Measurements from ENCODE around the gene KHDC4. TPM values are rescaled to one million over a fixed set of nuclear protein-coding genes. Genes with fewer than 3 reads are reported as not detected.
"Not testable (repeated sequence)": the region's sequence is repeated elsewhere in the genome, so short reads cannot be mapped to it uniquely, and the experiment has no call there.

KHDC4 gene
- total RNA-seq, 1 experiment from 2014 or later = 57.7 TPM

DNA sequence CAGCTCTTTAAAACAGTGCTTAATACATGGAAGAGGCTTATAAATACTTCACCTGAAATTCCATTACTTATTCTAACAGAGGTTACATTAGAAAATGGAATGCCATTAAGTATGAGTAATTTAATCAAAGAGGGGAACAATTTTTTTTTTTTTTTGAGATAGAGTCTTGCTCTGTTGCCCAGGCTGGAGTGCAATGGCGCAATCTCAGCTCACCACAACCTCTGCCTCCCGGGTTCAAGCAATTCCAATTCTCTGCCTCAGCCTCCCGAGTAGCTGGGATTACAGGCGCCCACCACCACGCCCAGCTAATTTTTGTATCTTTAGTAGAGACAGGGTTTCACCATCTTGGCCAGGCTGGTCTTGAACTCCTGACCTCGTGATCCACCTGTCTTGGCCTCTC, 38.6 kb downstream of the KHDC4 start:
- not testable (repeated sequence) for H3T11ph ChIP-seq (ENCODE audit: low read length); H4K20me1 ChIP-seq (ENCODE audit: control insufficient read depth, insufficient read depth, insufficient read length); H2BK120ac ChIP-seq (ENCODE audit: low read depth, low read length, poor library complexity, severe bottlenecking); H2AFZ ChIP-seq (ENCODE audit: low read length); H3K9ac ChIP-seq (ENCODE audit: extremely low read depth, insufficient read length, low read length); H3K14ac ChIP-seq (ENCODE audit: insufficient read depth, low read length); H3K18ac ChIP-seq (ENCODE audit: insufficient read length, low read depth, low read length); H3K9me3 Mint-ChIP-seq; H3K56ac ChIP-seq (ENCODE audit: insufficient read length, low read depth, low read length); H3K27ac Mint-ChIP-seq; H3K27ac ChIP-seq (ENCODE audit: insufficient read length, low read depth, low read length); H3K4ac ChIP-seq (ENCODE audit: low read depth, low read length); H2BK12ac ChIP-seq (ENCODE audit: insufficient read length, low read depth, low read length); H3K27me3 ChIP-seq (ENCODE audit: insufficient read depth, low read length); DNase-seq; H2BK20ac ChIP-seq (ENCODE audit: low read depth, low read length, poor library complexity, severe bottlenecking); H3K9me3 ChIP-seq (ENCODE audit: control insufficient read depth, low read depth, low read length); H2BK5ac ChIP-seq (ENCODE audit: insufficient read length, low read length); H3K23me2 ChIP-seq (ENCODE audit: insufficient read length, low read depth, low read length, poor library complexity, severe bottlenecking); H3K4me1 Mint-ChIP-seq; H4K8ac ChIP-seq (replicated peaks; ENCODE audit: insufficient read length, low read depth, low read length); H3K27me3 Mint-ChIP-seq (ENCODE audit: low read depth); H4K5ac ChIP-seq (ENCODE audit: insufficient read length, low read depth, low read length); H2AK5ac ChIP-seq (ENCODE audit: insufficient read length, low read length); H3K4me2 ChIP-seq (ENCODE audit: insufficient read depth, insufficient read length, low read length); H3K79me2 ChIP-seq (ENCODE audit: insufficient read depth, low read length); H2BK15ac ChIP-seq (ENCODE audit: low read depth, low read length); H3K79me1 ChIP-seq (ENCODE audit: insufficient read depth, low read depth, low read length, poor library complexity, severe bottlenecking); H3K4me1 ChIP-seq (ENCODE audit: insufficient read depth, low read length); H3K4me3 Mint-ChIP-seq; H4K91ac ChIP-seq (ENCODE audit: insufficient read length, low read depth, low read length); H3K23ac ChIP-seq (ENCODE audit: insufficient read length, low read depth, low read length)
- WGBS (ENCODE audit: extremely low coverage, insufficient read length, low lambda C conversion rate) = no CpG with 5 or more reads among the region's 6 CpGs
- H3K36me3 Mint-ChIP-seq (ENCODE audit: insufficient read depth in 1 of 3, low read depth in 3 of 3) = peaks cover 15 to 32% (median 31%) of the 10 kb centered on the region in 3 experiments; a peak in 6 of 7 replicates

Data from H9 (cell line).